Nephron (organoid): Measurements from ENCODE around the gene KRTAP4-6.
"Not testable (repeated sequence)": the region's sequence is repeated elsewhere in the genome, so short reads cannot be mapped to it uniquely, and the experiment has no call there.

Experiments used
- H3K27ac Mint-ChIP-seq, 3 experiments: 2 replicates each; pipeline ENCODE4 v1.8.0; 2020; ENCODE audit warnings: mixed read lengths in 3 of 3, mild to moderate bottlenecking in 2 of 3, moderate library complexity in 1 of 3
- H3K27me3 Mint-ChIP-seq: 2 replicates; pipeline ENCODE4 v1.8.0; 2021; ENCODE audit warnings: low read depth, mild to moderate bottlenecking, moderate library complexity, mixed read lengths
- H3K36me3 Mint-ChIP-seq: 2 replicates; pipeline ENCODE4 v1.8.0; 2020; ENCODE audit warnings: low read depth, mixed read lengths
- H3K4me1 Mint-ChIP-seq: 2 replicates; pipeline ENCODE4 v1.8.0; 2020; ENCODE audit warnings: mixed read lengths
- H3K4me3 Mint-ChIP-seq, 3 experiments: 2 replicates each; pipeline ENCODE4 v1.8.0; 2020; ENCODE audit warnings: mild to moderate bottlenecking in 3 of 3, mixed read lengths in 3 of 3, moderate library complexity in 2 of 3
- H3K9me3 Mint-ChIP-seq: 2 replicates; pipeline ENCODE4 v1.8.0; 2020; ENCODE audit warnings: mixed read lengths
- TF ChIP-seq, protein P1 (sequence below), 3 experiments: fragments of 200-600 bp; sonication (generic); IDR thresholded peaks; one replicate each; pipeline ENCODE4 v1.5.0; 2021; ENCODE audit warnings: antibody characterized with exemption in 3 of 3; ENCODE audit not compliant: unreplicated experiment in 3 of 3

KRTAP4-6 gene

GRCh38 chr17:41163828-41164227 lies 23.5 kb upstream of the KRTAP4-6 start:
- H3K36me3 Mint-ChIP-seq, result no peaks in the 10 kb centered on the region
- H3K27ac Mint-ChIP-seq, result no peak overlapping the region
- H3K4me3 Mint-ChIP-seq, result no peak overlapping the region
- no peaks in the 10 kb centered on the region for H3K9me3 Mint-ChIP-seq
- H3K27me3 Mint-ChIP-seq, result peaks cover 9% of the 10 kb centered on the region
- H3K4me1 Mint-ChIP-seq, result no peaks in the 10 kb centered on the region
- TF ChIP-seq, protein P1, sequence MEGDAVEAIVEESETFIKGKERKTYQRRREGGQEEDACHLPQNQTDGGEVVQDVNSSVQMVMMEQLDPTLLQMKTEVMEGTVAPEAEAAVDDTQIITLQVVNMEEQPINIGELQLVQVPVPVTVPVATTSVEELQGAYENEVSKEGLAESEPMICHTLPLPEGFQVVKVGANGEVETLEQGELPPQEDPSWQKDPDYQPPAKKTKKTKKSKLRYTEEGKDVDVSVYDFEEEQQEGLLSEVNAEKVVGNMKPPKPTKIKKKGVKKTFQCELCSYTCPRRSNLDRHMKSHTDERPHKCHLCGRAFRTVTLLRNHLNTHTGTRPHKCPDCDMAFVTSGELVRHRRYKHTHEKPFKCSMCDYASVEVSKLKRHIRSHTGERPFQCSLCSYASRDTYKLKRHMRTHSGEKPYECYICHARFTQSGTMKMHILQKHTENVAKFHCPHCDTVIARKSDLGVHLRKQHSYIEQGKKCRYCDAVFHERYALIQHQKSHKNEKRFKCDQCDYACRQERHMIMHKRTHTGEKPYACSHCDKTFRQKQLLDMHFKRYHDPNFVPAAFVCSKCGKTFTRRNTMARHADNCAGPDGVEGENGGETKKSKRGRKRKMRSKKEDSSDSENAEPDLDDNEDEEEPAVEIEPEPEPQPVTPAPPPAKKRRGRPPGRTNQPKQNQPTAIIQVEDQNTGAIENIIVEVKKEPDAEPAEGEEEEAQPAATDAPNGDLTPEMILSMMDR (IDR thresholded peaks at IDR 0.05; ENCODE audit: unreplicated experiment in 3 of 3), result no peak

GRCh38 chr17:41160648-41161047 lies 20.3 kb upstream of the KRTAP4-6 start, which contains the start of gene KRTAP4-4:
Gene KRTAP4-4, minus strand, starts transcription at chr17:41160748. Its CDS starts 57 bp downstream, at chr17:41160691.
- Mint-ChIP-seq H3K4me3 (no peak within 1 kb of the TSS), H3K27ac (no peak within 1 kb of the TSS), H3K9me3 (no peaks in the 10 kb centered on the region), H3K4me1 (no peaks in the 10 kb centered on the region), H3K27me3 (peaks cover 12% of the 10 kb centered on the region), H3K36me3 (no peaks in the 10 kb centered on the region)
- TF ChIP-seq, protein P1 (IDR thresholded peaks at IDR 0.05; ENCODE audit: unreplicated experiment in 3 of 3), result no peak

DNA sequence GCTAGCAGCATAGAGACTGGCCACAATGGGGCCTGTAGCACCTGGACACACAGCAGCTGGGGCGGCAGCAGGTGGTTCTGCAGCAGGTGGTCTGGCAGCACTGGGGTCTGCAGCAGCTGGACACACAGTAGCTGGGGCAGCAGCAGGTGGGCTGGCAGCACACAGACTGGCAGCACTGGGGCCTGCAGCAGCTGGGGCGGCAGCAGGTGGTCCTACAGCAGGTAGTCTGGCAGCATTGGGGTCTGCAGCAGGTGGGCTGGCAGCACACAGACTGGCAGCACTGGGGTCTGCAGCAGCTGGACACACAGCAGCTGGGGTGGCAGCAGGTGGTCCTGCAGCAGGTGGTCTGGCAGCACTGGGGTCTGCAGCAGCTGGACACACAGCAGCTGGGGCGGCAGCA lies 19.8 kb upstream of the KRTAP4-6 start:
- H3K9me3 Mint-ChIP-seq, H3K27ac Mint-ChIP-seq: not testable (repeated sequence)

GRCh38 chr17:41153856-41154255 lies 13.5 kb upstream of the KRTAP4-6 start:
- Mint-ChIP-seq H3K9me3 (peaks cover 3% of the 10 kb centered on the region), H3K36me3 (no peaks in the 10 kb centered on the region), H3K4me3 (no peak overlapping the region), H3K4me1 (no peaks in the 10 kb centered on the region), H3K27ac (peak overlapping the region in 1 of 3 experiments; percentile 72), H3K27me3 (peaks cover 13% of the 10 kb centered on the region)
- TF ChIP-seq, protein P1 (IDR thresholded peaks at IDR 0.05; ENCODE audit: unreplicated experiment in 3 of 3), result no peak

More for the DNA sequence above, 19.8 kb upstream of the KRTAP4-6 start:
- not testable (repeated sequence) for H3K4me1 Mint-ChIP-seq, H3K4me3 Mint-ChIP-seq, H3K36me3 Mint-ChIP-seq
- peaks cover 12% of the 10 kb centered on the region for H3K27me3 Mint-ChIP-seq

- Mint-ChIP-seq H3K27ac (no peak overlapping the region), H3K4me1 (no peaks in the 10 kb centered on the region), H3K4me3 (no peak overlapping the region), H3K9me3 (peaks cover 3% of the 10 kb centered on the region), H3K36me3 (no peaks in the 10 kb centered on the region), H3K27me3 (peaks cover 16% of the 10 kb centered on the region)
- TF ChIP-seq, protein P1 (IDR thresholded peaks at IDR 0.05; ENCODE audit: unreplicated experiment in 3 of 3), result no peak
Measured at GRCh38 chr17:41151525-41151924, 11.2 kb upstream of the KRTAP4-6 start.

DNA sequence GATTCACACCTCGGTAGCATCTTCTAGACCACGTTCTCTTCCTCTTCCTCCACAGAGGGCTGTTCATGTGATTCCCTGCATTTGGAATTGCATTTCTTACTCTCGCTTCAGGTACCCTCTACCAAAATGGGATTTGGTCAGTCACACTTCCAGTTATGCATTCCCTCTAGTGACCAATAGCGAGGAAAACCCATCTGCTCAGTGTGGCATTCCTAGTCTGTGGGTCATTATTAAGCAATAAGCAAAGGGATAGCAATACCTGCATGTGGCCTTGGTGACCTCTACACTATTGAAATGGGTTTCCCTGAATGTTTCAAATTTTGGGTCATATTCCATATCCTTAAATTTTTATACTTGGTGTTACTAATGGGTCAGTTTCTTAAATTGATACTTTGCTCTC lies 9.7 kb upstream of the KRTAP4-6 start:
- Mint-ChIP-seq H3K27me3 (peaks cover 16% of the 10 kb centered on the region), H3K4me3 (no peak overlapping the region), H3K4me1 (no peaks in the 10 kb centered on the region), H3K9me3 (peaks cover 5% of the 10 kb centered on the region), H3K36me3 (no peaks in the 10 kb centered on the region), H3K27ac (no peak overlapping the region)
- TF ChIP-seq, protein P1 (IDR thresholded peaks at IDR 0.05; ENCODE audit: unreplicated experiment in 3 of 3), result no peak
